Fibroblast of villous mesenchyme (primary cell): Measurements from ENCODE around the gene PPP1R17. TPM values are rescaled to one million over a fixed set of nuclear protein-coding genes. Genes with fewer than 3 reads are reported as not detected.

Source experiments
- DNase-seq: peaks from one replicate; pipeline ENCODE4 v3.0.0-alpha.2; 2010; ENCODE audit warnings: low read depth
- H3K4me3 ChIP-seq: 2 replicates; pipeline ENCODE4 v1.5.1; 2011; ENCODE audit warnings: low read depth, mild to moderate bottlenecking, low read length
- total RNA-seq: library from RNA; depleted of rRNA; stranded (reverse); fragments of >200 nt; gene quantifications from 2 replicates; pipeline ENCODE4 v1.2.3, GENCODE V29; 2012
- TF ChIP-seq, protein P1 (sequence below): IDR thresholded peaks from 2 replicates; pipeline ENCODE4 v1.5.1; 2012; ENCODE audit warnings: low read depth, mild to moderate bottlenecking, low read length; ENCODE audit not compliant: insufficient read depth

PPP1R17 gene
- total RNA-seq: not detected in 2 replicates

DNA sequence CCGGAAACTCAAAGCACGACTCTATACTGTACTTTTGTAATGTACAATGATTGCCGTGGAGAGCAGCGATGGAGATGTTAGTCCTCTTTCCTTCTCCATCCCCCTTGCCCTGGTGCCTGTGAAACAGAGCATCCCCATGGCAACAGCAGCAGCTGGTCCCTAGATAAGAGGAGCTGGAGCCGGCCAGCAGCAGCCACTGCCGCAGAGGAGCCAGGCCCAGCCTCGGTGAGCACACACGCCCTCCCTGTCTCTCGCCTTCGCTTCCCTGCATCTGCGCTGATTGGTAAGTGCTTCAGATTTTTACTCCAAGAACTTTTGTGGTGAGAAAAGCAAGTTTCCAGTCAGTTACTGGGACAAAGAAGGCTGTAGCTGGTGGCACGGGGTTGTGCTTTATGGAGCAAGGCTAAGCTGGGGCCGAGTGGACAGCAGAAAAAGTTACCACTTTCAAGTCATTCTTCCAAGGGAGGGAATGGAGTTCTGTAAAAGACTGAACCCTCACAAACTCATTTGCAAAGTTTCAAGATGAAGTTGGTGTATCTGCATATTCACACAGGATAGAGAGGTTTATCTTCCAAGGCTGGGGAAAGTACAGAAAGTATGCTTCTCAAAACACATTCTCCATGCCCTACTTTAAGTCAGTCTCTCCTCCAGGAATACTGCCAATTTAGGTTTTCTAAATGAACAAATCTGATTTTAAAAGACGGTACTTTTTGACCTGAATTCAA is at the start of gene PPP1R17:
Gene PPP1R17 (plus strand): TSS at position 192 of the 725 bp plus-strand sequence. CDS start 5,227 bp downstream, outside the sequence.
- no peak within 1 kb of the TSS for H3K4me3 ChIP-seq
- TF ChIP-seq, protein P1, sequence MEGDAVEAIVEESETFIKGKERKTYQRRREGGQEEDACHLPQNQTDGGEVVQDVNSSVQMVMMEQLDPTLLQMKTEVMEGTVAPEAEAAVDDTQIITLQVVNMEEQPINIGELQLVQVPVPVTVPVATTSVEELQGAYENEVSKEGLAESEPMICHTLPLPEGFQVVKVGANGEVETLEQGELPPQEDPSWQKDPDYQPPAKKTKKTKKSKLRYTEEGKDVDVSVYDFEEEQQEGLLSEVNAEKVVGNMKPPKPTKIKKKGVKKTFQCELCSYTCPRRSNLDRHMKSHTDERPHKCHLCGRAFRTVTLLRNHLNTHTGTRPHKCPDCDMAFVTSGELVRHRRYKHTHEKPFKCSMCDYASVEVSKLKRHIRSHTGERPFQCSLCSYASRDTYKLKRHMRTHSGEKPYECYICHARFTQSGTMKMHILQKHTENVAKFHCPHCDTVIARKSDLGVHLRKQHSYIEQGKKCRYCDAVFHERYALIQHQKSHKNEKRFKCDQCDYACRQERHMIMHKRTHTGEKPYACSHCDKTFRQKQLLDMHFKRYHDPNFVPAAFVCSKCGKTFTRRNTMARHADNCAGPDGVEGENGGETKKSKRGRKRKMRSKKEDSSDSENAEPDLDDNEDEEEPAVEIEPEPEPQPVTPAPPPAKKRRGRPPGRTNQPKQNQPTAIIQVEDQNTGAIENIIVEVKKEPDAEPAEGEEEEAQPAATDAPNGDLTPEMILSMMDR: no peak
- no peak for DNase-seq

DNA sequence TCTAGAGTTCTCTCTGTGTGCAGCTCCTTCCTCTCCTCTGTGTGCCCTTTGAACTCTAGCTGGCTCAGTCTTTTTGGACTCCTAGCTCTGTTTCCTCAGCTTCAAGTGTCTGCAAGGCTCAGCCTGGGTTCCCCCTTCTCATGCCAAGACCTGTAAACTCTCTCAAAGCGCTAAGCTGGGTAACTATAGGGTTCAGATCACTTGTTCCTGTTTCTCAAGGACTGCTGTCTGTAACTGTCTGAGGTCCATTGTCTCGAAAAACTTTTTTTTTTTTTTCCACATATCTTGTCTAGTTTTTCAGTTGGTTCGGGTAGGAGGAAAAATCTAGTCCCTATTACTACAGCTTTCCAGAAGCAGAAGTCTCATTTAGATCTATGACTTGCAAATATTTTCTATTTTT is 46.6 kb upstream of the PPP1R17 start:
- DNase-seq: no peak
- TF ChIP-seq, protein P1: no peak
- no peak overlapping the region for H3K4me3 ChIP-seq

DNA sequence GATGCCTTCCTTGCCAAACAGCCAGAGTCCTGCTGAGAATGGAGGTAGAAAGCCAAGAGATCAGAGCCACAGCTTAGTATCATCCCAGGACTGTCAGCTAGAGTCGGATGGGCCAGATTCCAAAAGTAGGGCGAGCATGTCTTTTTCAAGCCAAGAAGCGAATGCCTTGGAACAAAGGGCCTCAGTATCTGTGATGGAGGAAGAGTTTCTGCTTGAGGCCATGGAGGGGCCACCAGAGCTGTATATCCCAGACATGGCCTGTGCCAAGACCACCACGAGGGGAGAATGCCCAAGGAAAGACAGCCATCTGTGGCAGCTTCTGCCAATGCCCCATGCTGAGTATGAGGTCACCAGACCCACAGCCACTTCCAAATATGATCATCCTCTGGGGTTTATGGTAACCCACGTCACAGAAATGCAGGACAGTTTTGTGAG is 44.3 kb upstream of the PPP1R17 start:
- no peak overlapping the region for H3K4me3 ChIP-seq
- no peak for DNase-seq
- TF ChIP-seq, protein P1: no peak

DNA sequence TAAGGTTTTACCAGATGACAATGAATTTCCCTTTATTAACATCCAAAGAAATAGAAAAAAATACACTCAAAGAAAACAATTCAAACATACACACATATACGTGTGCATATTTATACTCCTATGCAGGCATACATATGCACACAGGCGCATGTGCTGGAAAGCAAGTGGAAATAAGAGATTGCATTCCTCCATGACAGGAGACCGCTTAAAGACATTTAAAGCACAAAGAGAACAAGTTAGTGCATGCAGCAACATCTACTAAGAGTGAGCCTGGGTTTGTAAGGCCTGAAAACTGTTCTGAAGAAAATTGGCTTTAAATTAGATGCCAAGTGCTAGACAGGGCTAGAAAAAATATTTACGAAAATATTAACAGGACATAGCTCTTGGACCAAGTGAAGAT is 40.1 kb upstream of the PPP1R17 start:
- H3K4me3 ChIP-seq: no peak overlapping the region
- DNase-seq: no peak
- TF ChIP-seq, protein P1: no peak

DNA sequence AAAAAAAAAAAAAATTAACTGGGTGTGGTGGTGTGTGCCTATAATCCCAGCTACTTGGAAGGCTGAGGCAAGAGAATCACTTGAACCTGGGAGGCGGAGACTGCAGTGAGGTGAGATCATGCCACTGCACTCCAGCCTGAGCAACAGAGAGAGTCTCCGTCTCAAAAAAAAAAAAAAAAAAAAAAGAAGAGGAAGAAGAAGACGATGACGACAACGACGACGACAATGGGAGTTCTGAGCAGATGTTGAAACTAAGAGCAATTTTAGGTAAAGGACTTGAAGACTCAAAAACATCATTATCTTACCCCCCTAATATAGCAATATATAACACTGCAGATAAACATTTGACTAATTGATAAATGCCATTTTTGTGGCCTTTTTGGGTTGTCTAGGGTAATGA is 39.5 kb upstream of the PPP1R17 start:
- DNase-seq: no peak
- TF ChIP-seq, protein P1: no peak
- H3K4me3 ChIP-seq: no peak overlapping the region

DNA sequence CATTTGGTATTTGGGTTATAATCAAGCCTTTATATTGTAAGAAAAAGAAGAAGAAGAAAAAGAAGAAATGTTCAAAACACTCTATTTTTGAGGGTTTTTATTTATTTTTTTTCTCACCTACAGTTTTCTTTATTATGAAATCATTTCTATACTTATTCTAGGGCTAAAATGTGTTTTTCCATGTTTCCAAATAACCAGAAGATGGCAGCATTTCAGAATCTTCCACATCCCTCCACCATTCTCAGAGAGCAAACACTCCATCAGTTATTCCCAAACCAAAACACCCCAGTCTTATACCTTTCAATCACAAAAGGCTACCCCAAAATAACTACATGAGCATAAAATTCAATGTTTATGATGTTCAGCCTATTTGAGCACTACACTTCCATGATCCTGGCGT is 38.7 kb upstream of the PPP1R17 start:
- TF ChIP-seq, protein P1: no peak
- no peak overlapping the region for H3K4me3 ChIP-seq
- no peak for DNase-seq

DNA sequence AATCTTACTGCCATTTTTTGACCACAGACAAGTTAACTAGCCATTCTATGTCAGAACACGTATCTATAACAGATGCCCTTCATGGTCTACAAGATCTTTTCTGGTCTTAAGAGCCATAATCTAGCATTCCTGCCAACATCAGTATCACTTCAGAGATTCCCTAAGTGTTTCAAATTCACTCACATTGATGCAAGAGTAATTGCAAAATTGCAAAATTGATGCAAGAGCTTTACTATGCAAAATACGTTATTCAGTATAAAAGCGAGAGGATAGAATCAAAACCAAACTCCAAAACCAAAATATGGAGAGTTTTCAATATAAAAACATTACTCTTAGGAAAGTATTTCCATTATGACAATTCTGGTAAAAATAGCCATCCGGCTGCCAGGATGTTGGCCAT is 38.1 kb upstream of the PPP1R17 start:
- DNase-seq: no peak
- no peak overlapping the region for H3K4me3 ChIP-seq
- TF ChIP-seq, protein P1: no peak
